ENCODE data around the gene RELB. TPM values are rescaled to one million over a fixed set of nuclear protein-coding genes. Genes with fewer than 3 reads are reported as not detected.

Gene RELB
- total RNA-seq, 1 donor from 2014 or later: 72.7 TPM

DNA sequence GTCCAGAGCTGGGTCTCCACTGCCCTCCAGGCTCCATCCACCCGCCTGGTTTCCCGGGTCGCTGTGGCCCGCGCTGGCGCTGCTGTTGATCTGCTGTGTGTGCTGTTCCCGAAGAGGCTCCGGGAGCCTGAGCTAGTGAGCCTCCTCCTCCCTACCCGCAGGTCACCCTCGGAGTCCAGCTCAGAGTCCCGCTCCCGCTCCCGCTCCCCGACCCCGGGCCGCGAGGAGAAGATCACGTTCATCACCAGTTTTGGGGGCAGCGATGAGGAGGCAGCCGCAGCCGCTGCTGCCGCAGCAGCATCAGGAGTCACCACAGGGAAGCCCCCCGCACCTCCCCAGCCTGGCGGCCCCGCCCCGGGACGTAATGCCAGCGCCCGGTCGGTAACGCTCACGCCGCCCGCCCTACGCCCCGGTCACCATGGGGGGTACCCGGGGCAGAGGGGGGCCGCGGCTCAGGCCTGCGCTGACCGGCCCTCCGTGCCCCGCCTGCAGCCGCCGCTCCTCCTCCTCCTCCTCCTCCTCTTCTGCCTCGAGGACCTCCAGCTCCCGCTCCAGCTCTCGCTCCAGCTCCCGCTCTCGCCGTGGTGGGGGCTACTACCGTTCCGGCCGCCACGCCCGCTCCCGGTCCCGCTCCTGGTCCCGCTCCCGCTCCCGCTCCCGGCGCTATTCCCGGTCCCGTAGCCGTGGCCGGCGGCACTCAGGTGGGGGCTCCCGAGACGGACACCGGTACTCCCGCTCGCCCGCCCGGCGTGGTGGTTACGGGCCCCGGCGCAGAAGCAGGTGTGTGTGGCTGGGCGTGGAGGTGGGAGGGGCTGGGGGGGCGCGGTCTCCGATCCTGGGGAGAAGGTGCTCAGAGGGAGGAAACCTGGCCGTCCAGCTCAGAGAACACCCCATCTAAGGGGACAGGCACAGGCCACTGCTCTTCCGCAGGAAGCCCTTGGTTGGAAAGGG lies 62.9 kb downstream of the RELB start:
- H3K27ac Mint-ChIP-seq: no peak overlapping the region
- intact Hi-C loops (cut with micrococcal nuclease): no loop called here
- H3K4me1 Mint-ChIP-seq: peaks cover 4% of the 10 kb centered on the region
- no peak overlapping the region for H3K4me3 Mint-ChIP-seq
- DNase-seq: no peak
- peaks cover 51% of the 10 kb centered on the region for H3K36me3 Mint-ChIP-seq (ENCODE audit: low read depth)
- H3K27me3 Mint-ChIP-seq: no peaks in the 10 kb centered on the region
- H3K9me3 Mint-ChIP-seq: no peaks in the 10 kb centered on the region

DNA sequence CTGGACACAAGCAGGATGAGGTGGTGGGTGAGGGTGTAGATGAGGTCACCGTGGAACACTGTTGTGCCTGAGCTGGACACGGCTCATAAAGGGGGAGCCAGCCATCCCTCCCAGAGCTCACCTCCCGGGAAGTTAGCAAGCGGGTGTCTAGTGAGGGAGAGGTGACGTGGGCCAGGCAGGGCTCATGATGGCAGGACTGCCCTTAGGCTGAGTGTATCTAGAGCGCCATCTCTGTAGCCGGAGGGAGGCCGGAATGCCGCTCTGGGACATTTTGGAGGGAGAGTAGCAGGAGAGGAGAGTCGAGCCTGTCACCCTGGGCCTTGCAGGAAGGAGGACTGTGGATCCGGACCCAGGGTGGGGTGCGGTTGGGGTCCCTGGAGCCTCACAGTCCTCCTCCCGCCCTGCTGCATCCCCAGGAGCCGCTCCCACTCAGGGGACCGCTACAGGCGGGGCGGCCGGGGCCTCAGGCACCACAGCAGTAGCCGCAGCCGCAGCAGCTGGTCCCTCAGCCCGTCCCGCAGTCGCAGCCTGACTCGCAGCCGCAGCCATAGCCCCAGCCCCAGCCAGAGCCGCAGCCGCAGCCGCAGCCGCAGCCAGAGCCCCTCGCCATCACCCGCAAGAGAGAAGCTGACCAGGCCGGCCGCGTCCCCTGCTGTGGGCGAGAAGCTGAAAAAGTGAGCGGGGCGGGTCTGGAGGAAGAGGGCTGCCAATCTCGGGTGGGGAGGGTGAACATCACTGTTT lies 65.8 kb downstream of the RELB start:
- Mint-ChIP-seq H3K36me3 (ENCODE audit: low read depth) (peaks cover 43% of the 10 kb centered on the region), H3K27me3 (no peaks in the 10 kb centered on the region), H3K27ac (no peak overlapping the region), H3K9me3 (no peaks in the 10 kb centered on the region), H3K4me3 (no peak overlapping the region), H3K4me1 (no peaks in the 10 kb centered on the region)
- no peak for DNase-seq
- intact Hi-C loops (cut with micrococcal nuclease): no loop called here

- Mint-ChIP-seq H3K27ac (no peak overlapping the region), H3K36me3 (ENCODE audit: low read depth) (peaks cover 40% of the 10 kb centered on the region), H3K9me3 (no peaks in the 10 kb centered on the region), H3K4me1 (no peaks in the 10 kb centered on the region), H3K27me3 (no peaks in the 10 kb centered on the region), H3K4me3 (no peak overlapping the region)
- intact Hi-C loops (cut with micrococcal nuclease): no loop called here
- DNase-seq: no peak
These were observed 66.8 kb downstream of the RELB start for GRCh38 chr19:45068041-45068440.

DNA sequence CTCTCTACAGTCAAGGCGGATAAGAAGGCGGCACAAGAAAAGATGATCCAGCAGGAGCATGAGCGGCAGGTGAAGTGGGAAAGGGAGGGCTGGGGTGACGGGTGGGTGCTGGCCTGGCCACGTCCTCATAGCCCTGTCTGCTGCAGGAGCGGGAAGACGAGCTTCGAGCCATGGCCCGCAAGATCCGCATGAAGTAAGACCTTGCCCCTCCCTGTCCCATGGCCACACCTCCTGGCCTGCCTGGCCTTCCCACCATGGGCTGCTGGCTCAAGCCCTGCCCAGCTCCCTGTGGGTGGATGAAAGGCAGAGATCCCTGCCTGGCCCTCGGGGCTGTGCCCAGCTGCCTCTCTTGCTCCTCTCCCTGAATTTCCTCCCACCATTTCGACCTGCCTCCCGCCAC lies 67.8 kb downstream of the RELB start:
- no peak overlapping the region for H3K4me3 Mint-ChIP-seq
- H3K9me3 Mint-ChIP-seq: no peaks in the 10 kb centered on the region
- H3K36me3 Mint-ChIP-seq (ENCODE audit: low read depth): peaks cover 34% of the 10 kb centered on the region

GRCh38 chr19:45070214-45070613 lies 69.0 kb downstream of the RELB start:
- peaks cover 28% of the 10 kb centered on the region for H3K36me3 Mint-ChIP-seq (ENCODE audit: low read depth)
- H3K9me3 Mint-ChIP-seq: no peaks in the 10 kb centered on the region
- no peak for DNase-seq
- H3K27ac Mint-ChIP-seq: no peak overlapping the region
- H3K4me1 Mint-ChIP-seq: no peaks in the 10 kb centered on the region
- intact Hi-C loops (cut with micrococcal nuclease): no loop called here
- H3K27me3 Mint-ChIP-seq: no peaks in the 10 kb centered on the region
- H3K4me3 Mint-ChIP-seq: no peak overlapping the region

More for the DNA sequence above, 67.8 kb downstream of the RELB start:
- Mint-ChIP-seq H3K27me3 (no peaks in the 10 kb centered on the region), H3K27ac (no peak overlapping the region), H3K4me1 (no peaks in the 10 kb centered on the region)
- no peak for DNase-seq
- intact Hi-C loops (cut with micrococcal nuclease): no loop called here

- intact Hi-C loops (cut with micrococcal nuclease): no loop called here
- no peaks in the 10 kb centered on the region for H3K27me3 Mint-ChIP-seq
- no peak overlapping the region for H3K4me3 Mint-ChIP-seq
- H3K36me3 Mint-ChIP-seq (ENCODE audit: low read depth): peaks cover 24% of the 10 kb centered on the region
- H3K9me3 Mint-ChIP-seq: no peaks in the 10 kb centered on the region
- no peak overlapping the region for H3K27ac Mint-ChIP-seq
- H3K4me1 Mint-ChIP-seq: no peaks in the 10 kb centered on the region
- no peak for DNase-seq
These were observed 69.7 kb downstream of the RELB start for GRCh38 chr19:45070861-45071544.

GRCh38 chr19:45071545-45071938 lies 70.3 kb downstream of the RELB start:
- intact Hi-C loops (cut with micrococcal nuclease): no loop called here
- Mint-ChIP-seq H3K4me3 (no peak overlapping the region), H3K27me3 (no peaks in the 10 kb centered on the region), H3K27ac (no peak overlapping the region), H3K36me3 (ENCODE audit: low read depth) (peaks cover 24% of the 10 kb centered on the region), H3K9me3 (no peaks in the 10 kb centered on the region), H3K4me1 (peaks cover 1% of the 10 kb centered on the region)
- no peak for DNase-seq

DNA sequence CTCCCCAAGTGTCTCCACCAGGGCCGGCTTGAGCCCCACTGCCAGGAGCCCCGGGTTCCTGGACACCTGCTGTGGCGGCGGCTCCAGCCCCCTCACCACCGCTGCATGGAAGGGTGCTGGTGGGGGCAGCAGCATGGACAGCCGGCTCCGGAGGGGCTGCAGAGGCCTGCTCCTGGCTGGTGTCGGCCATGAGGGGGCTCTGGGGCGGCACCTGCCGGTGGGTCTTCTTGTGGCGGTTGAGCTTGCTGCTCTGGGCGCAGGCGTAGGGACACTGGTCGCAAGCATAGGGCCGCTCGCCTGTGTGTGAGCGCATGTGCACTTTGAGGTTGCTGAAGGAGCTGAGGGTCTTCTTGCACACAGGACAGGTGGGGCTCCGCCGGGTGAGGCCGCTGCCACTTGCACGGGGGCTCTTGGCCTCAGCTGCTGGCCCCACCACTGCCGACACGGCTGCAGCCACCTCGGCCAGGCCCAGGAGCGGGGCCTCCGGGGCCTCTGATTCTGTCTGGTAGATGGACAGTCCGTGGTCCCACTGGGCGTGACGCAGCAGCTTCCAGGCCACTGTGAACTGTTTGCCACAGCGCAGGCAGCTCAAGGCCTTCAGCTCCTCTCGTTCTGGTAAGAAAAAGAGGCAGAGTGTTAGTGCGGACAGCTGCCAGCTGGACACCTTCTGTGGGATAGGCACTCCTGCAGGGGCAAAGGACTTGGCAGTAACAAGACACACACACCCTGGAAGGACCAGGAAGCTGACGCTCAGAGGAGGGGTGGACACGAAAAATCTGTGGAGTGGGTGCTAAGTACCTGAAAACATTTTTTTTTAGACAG lies 70.9 kb downstream of the RELB start:
- Mint-ChIP-seq H3K4me1 (peaks cover 8% of the 10 kb centered on the region), H3K27ac (no peak overlapping the region), H3K27me3 (no peaks in the 10 kb centered on the region), H3K9me3 (no peaks in the 10 kb centered on the region), H3K36me3 (ENCODE audit: low read depth) (peaks cover 24% of the 10 kb centered on the region), H3K4me3 (no peak overlapping the region)
- peak; percentile 57 for DNase-seq
- intact Hi-C loops (cut with micrococcal nuclease): no loop called here

DNA sequence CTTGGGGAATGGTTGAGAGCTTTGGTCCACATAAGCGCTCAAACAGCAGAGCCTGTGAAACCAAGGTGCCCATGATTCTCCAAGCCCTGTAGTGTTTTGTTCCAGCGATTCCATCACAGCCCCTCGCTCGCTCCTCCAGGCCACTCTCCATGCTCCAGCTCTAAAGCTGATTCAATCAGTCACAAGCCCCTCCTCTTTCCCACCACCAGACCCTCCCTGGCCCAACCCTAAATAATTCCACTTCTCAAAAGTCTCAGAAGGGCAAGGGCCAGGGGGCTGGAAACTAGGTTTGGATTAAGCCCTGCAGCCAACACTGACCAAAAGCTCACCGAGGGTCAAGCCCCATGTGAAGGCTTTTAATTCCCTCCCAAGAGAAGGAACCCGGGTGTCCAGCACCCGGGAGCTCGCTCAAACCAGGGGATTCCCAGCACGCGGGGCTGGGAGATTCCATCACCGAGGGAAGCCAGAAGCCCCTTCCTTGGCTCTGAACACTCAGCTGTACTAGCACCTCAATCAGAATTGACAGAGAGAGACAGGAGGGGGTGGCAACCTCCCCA lies 73.6 kb downstream of the RELB start:
- Mint-ChIP-seq H3K27me3 (no peaks in the 10 kb centered on the region), H3K9me3 (no peaks in the 10 kb centered on the region), H3K36me3 (ENCODE audit: low read depth) (peaks cover 14% of the 10 kb centered on the region), H3K27ac (peak overlapping the region; percentile 49), H3K4me1 (peaks cover 16% of the 10 kb centered on the region), H3K4me3 (peak overlapping the region; percentile 86)
- no peak for DNase-seq
- intact Hi-C loops (cut with micrococcal nuclease): loop anchor here (5.0 kb wide), 2 partner anchors 73 to 1308 kb away; partner anchors contain the start of gene RELB

DNA sequence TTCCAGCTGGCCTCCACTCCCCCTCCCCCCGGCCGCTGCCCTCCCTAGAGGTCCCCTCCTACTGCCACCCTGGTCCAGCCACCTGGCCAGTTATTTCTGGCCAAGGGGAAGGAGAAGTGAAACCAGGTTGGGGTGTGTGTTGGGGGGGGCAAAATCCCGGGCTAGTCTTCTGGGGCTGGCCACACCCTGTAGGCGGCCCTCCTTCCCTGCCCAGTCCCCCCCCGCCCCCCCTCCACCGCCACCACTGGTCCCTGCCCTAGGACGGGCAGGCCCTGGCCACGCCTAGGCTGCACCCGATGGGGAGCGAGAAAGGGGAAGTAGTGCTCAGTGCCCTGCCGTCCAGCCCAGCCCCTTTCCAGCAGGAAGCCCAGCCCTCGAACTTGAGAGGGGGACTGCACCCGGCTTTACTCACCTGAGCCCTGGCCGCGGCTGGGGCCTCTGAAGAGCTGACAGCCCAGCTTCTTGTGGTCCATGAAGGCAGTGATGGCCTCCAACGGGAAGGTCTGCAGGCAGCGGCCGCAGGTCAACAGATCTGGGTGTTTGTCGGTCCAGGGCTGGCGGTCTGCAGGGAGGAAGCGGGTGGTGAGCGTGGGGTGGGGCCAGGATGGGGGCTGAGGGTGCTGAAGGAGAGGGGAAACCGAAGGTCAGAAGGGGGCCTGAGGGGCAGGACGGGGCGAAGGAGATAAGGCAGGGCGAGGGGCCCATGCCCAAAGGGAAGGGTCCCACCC lies 74.2 kb downstream of the RELB start:
- intact Hi-C loops (cut with micrococcal nuclease): loop anchor here (5.0 kb wide), 2 partner anchors 73 to 1308 kb away; partner anchors contain the start of gene RELB
- H3K9me3 Mint-ChIP-seq: no peaks in the 10 kb centered on the region
- H3K36me3 Mint-ChIP-seq (ENCODE audit: low read depth): peaks cover 10% of the 10 kb centered on the region
- H3K27ac Mint-ChIP-seq: peak overlapping the region; percentile 80
- H3K4me1 Mint-ChIP-seq: peaks cover 21% of the 10 kb centered on the region
- peak; percentile 83 for DNase-seq
- peak overlapping the region; percentile 86 for H3K4me3 Mint-ChIP-seq
- no peaks in the 10 kb centered on the region for H3K27me3 Mint-ChIP-seq

- peaks cover 7% of the 10 kb centered on the region for H3K36me3 Mint-ChIP-seq (ENCODE audit: low read depth)
- H3K27me3 Mint-ChIP-seq: no peaks in the 10 kb centered on the region
- peak; percentile 95 for DNase-seq
- H3K27ac Mint-ChIP-seq: peak within 1 kb of the TSS; percentile 80
- H3K4me1 Mint-ChIP-seq: peaks cover 24% of the 10 kb centered on the region
- H3K4me3 Mint-ChIP-seq: peak within 1 kb of the TSS; percentile 86
- intact Hi-C loops (cut with micrococcal nuclease): loop anchor here (5.0 kb wide), 2 partner anchors 74 to 1309 kb away; partner anchors contain the start of gene RELB
- no peaks in the 10 kb centered on the region for H3K9me3 Mint-ChIP-seq
These were observed 75.0 kb downstream of the RELB start, which contains the start of gene ZNF296 for GRCh38 chr19:45076029-45076850. Gene ZNF296 (minus strand): TSS chr19:45076478. CDS start chr19:45076373, 105 bp downstream.

Measured in activated CD4-positive, alpha-beta T cell treated with anti-CD3 and anti-CD28 coated beads, Interleukin-2, amount 10 ng/mL, durations not matched to agents 24 days and 14 days (primary cell).